ENCODE measurements around the gene FAM210B. TPM values are rescaled to one million over a fixed set of nuclear protein-coding genes. Genes with fewer than 3 reads are reported as not detected.
A peak's percentile ranks its signal among the peaks of the same experiment; 100 is the strongest.
"Not testable (repeated sequence)": the region's sequence is repeated elsewhere in the genome, so short reads cannot be mapped to it uniquely, and the experiment has no call there.

FAM210B gene
- total RNA-seq, 1 donor from 2014 or later: 26.0 TPM

- no peak for DNase-seq
Measured at GRCh38 chr20:56393653-56394052, 34.9 kb downstream of the FAM210B start.

- no peak for DNase-seq
Measured at GRCh38 chr20:56395166-56395565, 36.4 kb downstream of the FAM210B start.

- peak; percentile 91 for DNase-seq
Measured at GRCh38 chr20:56400001-56400640, 41.3 kb downstream of the FAM210B start.

DNA sequence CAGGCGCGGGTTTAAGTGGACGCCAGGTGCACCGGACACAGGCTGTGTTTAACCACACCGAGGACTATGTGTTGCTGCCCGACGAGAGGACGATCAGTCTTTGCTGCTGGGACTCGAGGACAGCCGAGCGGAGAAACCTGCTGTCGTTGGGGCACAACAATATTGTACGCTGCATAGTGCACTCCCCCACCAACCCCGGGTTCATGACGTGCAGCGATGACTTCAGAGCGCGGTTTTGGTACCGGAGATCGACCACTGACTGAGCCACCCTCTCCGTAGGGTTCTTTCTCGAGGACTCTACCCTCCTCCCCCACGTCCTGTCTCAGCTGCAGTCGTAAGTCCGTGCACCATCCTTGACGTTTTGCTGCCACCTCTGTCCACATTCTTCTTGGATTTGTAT, 44.7 kb downstream of the FAM210B start:
- no peak for DNase-seq

DNA sequence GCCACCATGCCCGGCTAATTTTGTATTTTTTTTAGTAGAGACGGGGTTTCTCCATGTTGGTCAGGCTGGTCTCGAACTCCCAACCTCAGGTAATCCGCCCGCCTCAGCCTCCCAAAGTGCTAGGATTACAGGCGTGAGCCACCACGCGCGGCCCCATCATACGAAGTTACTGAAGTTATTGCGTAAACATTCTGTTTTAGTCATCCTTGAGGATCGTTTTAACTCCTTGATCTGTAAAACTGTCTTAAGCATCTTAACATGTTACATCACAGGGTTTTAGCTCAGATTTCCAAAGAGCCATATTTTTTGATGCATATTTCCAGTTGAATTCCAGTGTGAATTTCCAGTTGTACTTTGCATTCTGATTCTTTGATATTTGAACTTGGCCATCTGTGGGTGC, 46.6 kb downstream of the FAM210B start:
- DNase-seq: not testable (repeated sequence)

DNA sequence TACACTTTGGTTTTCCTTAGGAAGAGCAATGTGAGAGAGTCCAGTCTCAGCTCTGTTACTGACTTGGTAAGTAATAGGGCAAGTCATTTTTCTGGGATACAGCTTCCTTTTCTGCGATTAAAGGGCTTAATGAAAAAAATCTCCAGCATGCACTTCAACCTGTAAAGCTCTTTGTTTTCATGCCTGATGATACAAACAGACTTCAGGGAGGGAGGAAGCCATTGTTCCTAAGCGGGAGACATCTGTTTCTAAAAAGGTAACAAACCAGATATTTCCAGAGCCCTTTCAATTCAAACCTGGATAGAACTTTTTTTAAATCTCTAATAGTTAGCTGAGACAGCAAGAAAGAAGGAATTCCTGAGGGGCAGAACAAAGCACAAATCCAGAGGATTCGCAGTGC, 48.1 kb downstream of the FAM210B start:
- DNase-seq: no peak

DNA sequence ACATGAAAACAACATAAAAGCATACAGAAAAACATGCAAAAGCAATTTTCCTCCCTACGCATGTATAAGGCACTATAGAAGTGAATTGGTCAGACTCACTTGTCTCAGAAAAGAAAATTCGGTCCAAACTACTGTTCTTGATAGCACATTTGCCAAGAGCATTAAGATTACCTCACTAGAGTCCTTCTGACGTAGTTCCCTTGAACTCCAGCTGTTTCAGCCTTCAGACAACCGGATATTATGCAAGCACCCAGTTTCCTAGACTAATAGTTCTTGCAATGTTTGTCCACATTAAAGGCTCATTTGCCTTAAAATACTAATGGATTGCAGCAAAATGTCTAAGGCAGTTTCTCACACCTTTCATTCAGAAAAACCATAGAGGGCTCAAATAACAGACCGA, 50.7 kb downstream of the FAM210B start:
- no peak for DNase-seq

GRCh38 chr20:56409956-56410355, 51.2 kb downstream of the FAM210B start:
- DNase-seq: no peak

DNA sequence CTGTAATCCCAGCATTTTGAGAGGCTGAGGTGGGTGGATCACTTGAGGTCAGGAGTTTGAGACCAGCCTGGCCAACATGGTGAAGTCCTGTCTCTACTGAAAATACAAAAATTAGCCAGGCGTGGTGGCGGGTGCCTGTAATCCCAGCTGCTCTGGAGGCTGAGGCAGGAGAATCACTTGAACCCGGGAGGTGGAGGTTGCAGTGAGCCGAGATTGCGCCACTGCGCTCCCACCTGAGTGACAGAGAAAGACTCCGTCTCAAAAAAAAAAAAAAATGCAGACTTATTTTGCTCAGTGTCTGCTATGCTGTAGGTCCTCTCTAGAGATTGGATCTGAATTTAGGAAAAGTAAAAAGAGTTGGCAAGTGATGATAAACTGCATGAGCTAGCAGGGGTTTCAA, 52.5 kb downstream of the FAM210B start:
- DNase-seq: not testable (repeated sequence)

DNA sequence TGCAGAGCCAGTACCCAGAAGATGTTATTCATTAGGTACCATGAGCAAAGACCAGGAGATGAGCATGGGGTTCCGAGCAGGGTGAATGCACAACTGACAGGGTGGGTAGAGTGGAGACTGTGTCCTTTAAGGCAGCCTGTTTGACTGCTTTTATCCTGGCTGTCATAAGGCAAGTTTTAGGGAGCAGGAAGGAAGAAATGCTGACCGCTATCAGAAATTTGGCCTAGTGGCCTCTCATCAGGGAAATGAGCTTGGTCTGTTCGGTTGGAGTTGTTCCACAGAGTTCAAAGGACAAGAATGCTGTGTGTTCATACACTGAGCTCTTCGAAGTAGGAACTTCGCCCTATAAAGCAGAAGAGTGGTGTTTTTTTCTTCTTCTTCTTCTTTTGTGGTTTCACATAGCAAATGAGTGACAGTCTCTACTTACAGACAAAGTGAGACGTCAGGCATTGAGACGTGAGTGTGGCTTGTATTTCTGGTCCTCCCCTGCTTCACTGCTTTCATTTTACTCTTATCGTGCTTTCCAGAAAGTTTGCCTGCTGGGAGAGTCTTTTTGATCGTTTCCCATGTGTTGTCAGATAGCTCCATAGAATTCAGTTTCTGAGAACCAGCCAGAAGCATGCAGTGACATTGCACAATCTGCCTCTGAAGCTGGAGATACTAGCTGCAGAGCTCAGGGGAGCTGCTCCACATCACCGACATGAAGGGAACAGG, 53.1 kb downstream of the FAM210B start, which contains the start of gene CASS4:
CASS4 (plus strand) TSS at position 502 of the 714 bp plus-strand sequence; CDS start at position 701, 199 bp downstream.
- peak; percentile 37 for DNase-seq

- no peak for DNase-seq
Measured at GRCh38 chr20:56412473-56412790, 53.7 kb downstream of the FAM210B start.

- no peak for DNase-seq
Measured at GRCh38 chr20:56412949-56413348, 54.2 kb downstream of the FAM210B start.

DNA sequence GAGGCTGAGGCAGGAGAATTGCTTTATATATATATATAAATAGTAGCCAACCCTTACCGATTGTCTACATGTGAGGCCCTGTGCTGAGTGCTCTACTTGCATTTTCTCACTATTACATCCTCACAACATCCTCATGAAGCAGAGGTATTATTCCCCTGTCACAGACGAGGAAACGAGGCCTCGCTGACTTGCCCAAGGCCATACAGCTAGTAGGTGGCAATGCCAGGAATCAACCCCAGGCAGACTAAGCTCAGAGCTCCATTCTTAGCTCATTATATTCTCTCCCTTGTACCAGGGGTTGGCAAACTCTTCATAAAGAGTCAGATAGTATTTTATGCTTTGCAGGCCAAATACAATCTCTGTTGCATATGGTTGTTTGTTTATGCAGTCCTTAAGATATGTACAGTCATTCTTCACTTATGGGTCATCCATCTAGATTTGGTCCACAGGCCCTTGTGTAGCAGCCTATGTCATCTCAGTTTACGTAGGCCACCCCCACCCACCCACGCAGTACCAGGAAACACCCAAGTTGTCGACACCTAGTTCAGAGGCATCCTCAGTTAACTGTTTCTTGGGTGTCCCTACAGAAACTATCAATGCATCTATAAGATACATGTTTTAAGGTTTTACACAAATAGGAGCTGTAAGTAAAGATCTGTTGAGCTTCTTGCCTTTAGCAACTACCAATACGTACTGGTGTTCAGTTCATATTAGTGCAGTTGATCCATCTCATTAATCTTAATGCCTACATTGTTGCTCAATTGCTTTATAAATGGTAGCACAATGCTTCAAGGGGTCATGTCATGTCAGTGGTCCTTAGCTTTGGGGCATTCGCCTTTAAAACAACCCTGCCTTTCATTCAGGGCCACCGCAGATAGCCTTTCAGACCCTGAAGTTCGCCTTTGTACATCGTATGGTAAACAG, 56.3 kb downstream of the FAM210B start:
- DNase-seq: no peak

GRCh38 chr20:56417402-56417801, 58.6 kb downstream of the FAM210B start:
- DNase-seq: no peak

DNA sequence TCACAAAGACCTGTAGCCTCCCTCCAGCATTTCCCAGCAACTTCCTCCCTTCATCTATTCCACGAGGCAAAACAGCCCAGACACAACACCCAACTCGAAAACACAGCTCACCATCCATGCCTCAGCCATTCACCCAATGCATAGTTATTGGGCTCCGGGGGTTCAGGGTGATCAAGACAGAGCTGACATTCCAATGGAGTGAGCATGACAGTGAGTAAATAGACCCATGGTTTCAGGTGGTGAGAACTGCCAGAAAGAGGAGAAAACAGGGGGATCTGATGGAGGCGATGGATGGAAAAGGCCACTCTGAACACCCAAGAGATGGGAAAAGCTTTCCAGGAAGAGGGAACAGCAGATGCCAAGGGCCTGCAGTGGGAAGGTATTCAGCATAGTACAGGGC, 59.1 kb downstream of the FAM210B start:
- DNase-seq: no peak

Other genes with a start within 250 kb of the FAM210B start
- not detected in 2 replicates for gene MC3R, start 110.2 kb upstream of the FAM210B start, total RNA-seq
- gene AURKA, start 33.2 kb downstream of the FAM210B start, total RNA-seq: 12.4 and 66.3 TPM in 2 replicates
- 39.1 and 51.0 TPM in 2 replicates for gene CSTF1, start 33.7 kb downstream of the FAM210B start, total RNA-seq
- gene CASS4, start 53.3 kb downstream of the FAM210B start, total RNA-seq: 0.05 and 0.17 TPM in 2 replicates
- 93.9 and 98.7 TPM in 2 replicates for gene RTF2, start 109.7 kb downstream of the FAM210B start, total RNA-seq
- gene FAM209A, start 165.8 kb downstream of the FAM210B start, total RNA-seq: not detected in 2 replicates
- gene FAM209B, start 174.3 kb downstream of the FAM210B start, total RNA-seq: 0.33 TPM in 1 of 2 replicates, not detected in the other

All from dermis blood vessel endothelial cell (primary cell).